Fibroblast of skin of scalp (primary cell): ENCODE measurements around the gene GOLGA2.

Experiments
- DNase-seq: peaks from one replicate; pipeline ENCODE4 v3.0.0-alpha.2; 2013

The GOLGA2 gene

DNA sequence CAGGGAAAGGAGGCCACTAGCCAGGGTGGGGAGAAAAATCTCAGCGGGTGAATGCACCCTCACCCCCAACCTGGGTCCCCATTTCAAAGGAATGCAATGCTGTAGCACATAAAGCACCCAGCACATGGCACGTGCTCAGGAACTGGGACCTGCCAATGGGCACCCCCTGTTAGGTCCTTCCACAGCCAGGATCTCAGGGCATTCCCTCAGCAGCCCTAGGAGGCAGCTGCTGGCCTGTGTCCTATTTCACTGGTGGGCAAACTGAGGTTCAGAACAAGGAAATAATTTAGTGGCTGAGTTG lies 63.9 kb downstream of the GOLGA2 start:
- no peak for DNase-seq

DNA sequence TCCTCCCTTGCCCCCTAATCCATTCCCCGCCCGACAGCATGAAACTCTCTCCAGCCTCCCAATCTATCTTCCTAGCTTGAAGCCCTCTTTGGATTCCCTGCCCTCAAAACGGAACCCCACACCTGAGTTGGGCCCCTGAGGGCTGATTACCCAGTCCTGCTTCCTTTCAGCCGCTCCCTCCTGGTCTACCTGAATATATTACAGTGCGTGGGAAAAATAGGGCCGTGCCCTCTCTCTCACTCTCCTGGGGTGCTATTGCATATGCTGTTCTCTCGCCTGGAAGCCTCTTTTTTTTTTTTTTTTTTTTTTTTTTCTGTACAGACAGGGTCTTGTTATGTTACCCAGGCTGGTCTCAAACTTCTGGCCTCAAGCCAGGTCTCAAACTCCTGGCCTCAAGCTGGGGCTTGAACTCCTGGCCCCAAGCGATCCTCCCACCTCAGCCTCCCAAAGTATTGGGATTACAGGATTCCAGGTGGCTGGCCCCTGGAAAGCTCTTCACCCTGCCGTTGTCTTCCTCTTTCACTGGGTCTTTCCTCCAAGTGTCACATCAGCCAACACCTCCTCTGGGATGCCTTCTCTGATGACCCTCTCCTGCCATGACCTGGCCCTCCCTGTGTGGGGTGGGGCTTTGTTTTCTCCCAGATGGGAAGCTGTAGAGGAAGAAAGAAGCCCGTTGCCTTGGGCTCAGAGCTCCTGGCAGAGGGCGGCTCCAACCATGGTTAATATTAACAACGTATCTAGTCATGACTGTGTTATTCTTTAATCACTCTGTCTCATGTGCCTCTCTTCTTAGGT lies 64.4 kb downstream of the GOLGA2 start:
- no peak for DNase-seq

DNA sequence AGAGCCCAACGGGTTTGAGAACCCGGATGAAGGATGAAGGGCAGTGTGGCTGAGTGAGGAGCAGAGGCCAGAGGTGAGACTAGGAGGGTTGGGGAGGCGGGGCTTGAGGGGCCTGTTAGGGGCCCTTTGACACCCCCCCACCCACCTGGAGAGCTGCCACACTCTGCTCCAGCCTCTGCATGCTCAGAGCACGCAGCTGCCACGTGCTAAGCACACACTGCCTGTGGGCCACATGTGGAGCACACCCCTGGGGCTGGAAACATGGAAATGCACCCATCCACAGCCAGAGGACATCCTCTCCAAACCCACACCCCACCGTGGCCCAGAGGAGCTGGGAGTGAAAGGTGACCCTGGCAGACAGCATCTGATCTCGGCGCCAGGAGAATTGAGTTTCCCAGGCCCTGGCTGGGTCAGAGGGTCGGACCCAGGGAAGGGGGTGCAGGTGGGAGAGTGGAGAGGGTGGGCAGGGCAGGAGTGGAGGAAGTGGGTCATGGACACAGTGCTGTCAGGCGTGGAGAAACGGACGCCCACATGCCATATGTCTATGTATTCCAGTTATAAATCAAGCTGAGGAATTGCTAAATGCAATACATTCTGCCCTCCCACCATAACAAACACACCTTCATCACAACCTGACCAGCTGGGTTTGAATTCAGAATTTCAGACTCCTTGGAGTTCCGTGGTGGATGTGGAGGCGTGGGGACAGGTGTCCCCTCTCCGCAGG lies 66.7 kb downstream of the GOLGA2 start:
- DNase-seq = no peak

DNA sequence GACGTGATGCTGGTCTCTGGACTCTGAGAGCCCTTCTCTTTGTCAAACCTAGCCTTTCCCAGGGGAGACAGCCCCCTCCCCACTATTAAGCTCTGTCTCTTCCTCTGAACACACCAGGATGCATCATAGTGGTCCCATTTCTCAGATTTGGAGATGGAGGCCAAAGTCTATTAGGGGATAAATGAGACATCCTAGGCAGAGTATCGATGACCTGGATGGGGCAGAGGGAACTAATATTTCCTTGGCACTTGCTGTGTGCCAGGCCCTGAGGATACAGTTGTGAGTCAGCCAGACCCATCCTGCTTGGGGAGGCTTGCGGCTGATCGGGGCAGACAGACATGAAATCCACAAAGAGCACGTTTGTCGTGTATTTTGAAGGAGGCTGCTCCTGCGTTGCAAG lies 67.4 kb downstream of the GOLGA2 start:
- no peak for DNase-seq

DNA sequence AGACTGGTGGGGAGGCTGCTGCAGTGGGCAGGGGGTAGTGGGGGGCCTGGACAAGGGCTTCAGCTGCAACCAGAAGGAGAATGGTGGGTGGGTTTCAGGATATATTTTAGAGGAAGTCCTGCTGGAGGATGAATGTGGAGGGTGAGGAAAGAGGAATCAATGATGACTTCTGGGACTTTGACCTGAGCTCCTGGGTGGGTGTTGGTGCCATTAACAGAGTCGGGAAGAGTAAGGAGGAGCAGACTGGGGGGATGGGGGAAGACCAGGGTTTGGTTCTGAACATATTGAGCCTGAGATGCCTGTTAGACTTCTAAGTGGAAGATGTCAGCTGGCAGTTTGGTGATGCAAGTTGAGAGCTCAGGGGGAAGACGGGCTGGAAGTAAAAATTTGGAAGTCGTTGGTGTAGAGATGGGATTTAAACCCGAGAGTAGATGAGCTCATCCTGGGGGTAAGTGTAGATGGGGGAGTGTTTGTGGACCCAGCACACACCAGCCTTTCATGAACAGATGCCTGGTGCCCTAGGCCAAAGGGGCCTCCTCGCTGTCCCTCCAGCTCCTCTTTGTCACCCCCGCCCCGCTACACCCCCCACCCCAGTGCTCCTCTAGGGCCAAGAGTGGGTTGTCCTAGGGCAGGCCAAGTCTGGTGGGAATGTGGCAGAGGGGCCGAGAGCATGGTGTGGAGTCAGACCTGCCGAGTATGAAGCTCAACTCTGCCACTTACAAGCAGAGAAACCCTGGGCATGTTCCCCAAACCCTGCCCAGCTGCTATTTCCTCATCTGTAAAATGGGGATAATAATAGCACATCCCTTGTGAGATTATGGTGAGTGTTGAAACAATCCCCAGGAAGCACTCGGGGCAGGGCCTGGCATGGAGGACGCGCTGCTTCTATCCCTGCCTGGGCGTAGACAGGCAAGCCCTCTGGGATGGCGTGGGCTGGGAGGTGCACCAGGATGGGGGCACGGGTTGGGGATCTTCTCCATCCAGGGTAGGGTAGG lies 68.6 kb downstream of the GOLGA2 start:
- no peak for DNase-seq

DNA sequence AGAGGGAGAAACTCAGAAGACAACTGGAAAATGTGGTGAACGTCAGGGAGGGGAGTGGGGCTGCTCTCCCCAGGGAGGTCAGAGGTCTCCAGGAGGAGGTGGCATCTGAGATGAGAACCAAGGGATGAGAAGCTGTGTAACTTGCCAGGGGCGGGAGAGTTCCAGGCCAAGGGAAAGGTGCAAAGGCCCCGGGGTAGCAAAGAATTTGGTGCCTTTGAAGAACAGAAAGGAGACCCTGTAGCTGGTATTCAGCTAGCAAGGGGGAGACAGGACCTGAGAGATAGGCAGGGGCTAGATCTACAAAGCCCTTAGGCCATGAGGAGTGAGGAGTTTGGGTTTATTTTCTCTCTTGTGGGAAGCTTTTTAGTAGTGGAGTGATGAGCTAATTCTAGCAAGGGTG lies 69.3 kb downstream of the GOLGA2 start:
- no peak for DNase-seq
